NCI-H1092 treated with DMSO at 0.1 percent for 48 hours (cell line): Measurements from ENCODE around the gene ZNF668.
"Not testable (repeated sequence)": the region's sequence is repeated elsewhere in the genome, so short reads cannot be mapped to it uniquely, and the experiment has no call there.

Source experiments
- DNase-seq: peaks from one replicate; lab custom pipeline; 2025; lab: John Stamatoyannopoulos, UW

ZNF668 gene

DNA sequence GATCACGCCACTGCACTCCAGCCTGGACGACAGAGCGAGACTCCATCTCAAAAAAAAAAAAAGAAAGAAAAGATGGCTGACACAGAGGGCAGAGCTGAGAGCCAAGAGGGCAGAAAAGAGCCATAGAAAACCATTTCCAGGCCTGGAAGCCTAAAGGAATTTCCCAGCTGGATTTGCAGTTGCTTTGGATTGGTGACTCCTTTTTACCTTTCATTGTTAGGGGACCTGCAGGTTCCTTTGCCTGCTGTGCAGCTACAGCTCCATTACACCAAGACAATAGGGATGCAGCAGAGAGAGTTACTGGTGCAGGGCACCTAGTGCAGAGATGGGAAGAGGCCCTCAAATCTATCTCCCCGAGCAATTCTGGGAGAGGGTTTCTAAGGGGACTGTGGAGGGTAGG lies 18.4 kb downstream of the ZNF668 start:
- DNase-seq: no peak

GRCh38 chr16:31052114-31052513 lies 21.9 kb downstream of the ZNF668 start:
- DNase-seq: no peak

GRCh38 chr16:31050280-31051030 lies 23.6 kb downstream of the ZNF668 start:
- DNase-seq: no peak

DNA sequence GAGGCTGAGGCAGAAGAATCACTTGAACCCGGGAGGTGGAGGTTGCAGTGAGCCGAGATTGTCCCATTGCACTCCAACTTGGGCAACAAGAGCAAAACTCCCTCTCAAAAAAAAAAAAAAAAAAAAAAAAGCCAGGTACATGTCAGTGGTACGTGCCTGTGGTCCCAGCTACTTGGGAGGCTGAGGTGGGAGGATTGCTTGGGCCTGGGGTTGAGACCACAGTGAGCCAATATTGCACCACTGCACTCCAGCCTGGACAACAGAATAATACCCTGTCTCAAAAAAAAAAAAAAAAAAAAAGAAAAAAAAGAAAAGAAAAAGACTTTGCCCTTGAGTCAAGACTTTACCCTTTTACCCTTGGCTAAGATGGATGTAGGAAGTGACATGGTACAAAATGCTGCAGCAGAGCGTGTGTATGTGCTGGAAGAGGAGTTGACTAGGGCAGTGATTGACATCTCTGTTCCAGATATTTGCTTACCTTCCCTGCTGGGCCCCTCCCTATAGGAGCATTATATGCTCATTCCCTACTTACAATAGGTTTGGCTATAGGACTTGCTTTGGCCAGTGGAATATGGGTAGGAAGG lies 30.1 kb downstream of the ZNF668 start:
- DNase-seq: no peak

DNA sequence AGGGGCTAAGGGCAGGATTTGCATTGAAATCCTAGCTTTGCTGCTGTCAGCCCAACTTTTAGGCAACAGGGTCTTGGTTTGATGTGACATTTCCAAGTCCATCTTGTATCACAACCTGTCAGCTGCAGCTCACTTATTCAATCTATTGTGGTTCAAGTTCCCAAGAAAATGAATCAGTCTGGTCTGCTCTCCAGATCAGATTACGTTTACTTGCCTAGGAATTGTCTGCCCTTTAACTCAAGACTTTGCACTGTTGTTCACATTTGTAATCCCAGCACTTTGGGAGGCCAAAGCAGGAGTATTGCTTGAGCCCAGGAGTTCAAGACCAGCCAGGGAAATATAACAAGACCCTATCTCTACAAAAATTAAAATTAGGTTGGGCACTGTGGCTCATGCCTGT lies 30.7 kb downstream of the ZNF668 start:
- DNase-seq: no peak

DNA sequence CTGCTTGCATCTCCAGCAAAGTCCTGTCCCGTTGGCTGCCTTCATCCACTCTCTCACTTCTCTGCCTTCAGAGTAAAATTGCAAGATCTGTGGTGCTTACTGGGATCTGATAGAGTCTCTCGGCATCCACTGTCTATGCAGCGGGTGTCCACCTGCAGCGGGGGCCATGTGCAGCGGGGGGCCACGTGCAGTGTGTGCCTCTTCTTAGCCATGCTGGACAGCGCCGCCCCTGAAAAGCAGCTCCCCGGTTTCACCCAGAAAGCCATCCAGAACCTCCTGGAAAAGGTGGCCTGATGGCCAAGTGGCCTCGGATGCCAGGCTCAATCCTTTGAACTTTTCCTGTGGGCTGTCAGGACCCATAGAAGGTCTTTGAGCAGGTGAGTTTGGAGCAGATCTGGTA lies 31.2 kb downstream of the ZNF668 start:
- DNase-seq: no peak

DNA sequence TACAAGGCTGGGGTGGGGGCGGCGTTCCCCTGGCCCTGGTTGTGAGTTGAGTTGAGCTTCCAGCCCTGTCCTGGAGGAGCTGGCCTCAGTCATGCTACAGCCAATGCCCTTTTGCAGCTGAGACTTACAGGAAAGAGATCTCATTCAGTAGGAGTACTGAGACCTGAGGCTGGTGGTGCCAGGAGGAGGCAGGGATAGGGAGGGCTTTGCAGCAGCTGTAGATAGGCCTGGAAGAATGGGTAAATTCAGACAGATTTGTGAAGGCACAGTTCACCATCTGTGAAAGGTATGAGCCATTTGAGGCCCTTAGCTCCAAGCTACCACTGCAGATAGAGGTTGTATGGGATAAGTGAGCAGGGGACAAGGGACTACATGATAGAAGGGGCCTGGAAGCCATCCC lies 35.0 kb downstream of the ZNF668 start:
- DNase-seq: no peak

GRCh38 chr16:31036691-31037090 lies 37.3 kb downstream of the ZNF668 start:
- DNase-seq: no peak

DNA sequence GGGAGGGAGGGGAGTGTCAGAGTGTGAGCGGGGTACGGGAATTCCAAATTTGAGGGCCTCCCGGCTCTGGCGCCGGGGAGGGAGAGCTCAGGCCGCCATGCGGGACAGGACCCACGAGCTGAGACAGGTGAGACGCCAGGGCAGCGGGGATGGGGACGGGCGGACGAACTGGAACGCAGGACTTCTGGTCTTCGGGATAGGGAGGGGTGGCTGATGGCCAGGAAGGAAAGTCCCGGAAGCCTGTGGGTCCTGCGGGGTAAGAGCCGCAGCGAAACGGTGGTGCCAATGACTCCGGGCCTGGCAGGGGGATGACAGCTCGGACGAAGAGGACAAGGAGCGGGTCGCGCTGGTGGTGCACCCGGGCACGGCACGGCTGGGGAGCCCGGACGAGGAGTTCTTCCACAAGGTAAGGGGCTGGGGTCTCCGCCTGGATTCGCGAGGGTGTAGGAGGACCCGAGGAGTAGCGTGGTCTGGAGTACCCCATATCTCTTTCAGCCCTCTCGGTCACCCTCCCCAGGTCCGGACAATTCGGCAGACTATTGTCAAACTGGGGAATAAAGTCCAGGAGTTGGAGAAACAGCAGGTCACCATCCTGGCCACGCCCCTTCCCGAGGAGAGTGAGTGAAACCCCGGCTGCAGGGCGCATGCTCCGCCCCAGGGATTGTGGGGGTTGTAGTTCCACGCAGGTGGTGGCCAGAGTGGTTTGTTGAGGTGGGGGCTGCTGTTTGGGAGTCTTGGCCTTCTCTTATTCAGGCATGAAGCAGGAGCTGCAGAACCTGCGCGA lies 40.1 kb downstream of the ZNF668 start:
- peak; percentile 60 for DNase-seq

- DNase-seq: peak; percentile 95
Measured at GRCh38 chr16:31032736-31033708, 41.0 kb downstream of the ZNF668 start, which contains the start of gene STX4. STX4 (plus strand) TSS chr16:31033558; CDS start chr16:31033806, 248 bp downstream.

DNA sequence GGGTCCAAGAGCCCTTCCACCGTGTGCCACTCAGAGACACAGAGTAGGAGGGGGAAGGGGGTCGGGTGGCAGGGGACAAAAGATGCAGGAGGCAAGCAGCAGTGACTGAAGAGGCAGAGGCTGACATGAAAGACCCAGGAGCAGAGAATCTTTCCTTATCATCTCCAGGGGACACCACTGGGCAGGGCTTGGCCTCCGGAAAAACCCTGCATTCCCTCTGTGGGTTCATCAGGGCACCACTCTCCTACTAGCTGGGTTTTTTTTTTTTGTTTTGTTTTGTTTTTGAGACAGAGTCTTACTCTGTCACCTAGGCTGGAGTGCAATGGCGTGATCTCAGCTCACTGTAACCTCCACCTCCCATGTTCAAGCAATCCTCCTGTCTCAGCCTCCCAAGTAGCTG lies 42.8 kb downstream of the ZNF668 start:
- no peak for DNase-seq

GRCh38 chr16:31029272-31029671 lies 44.8 kb downstream of the ZNF668 start:
- no peak for DNase-seq

- DNase-seq: no peak
Measured at GRCh38 chr16:31025339-31025738, 48.7 kb downstream of the ZNF668 start.

GRCh38 chr16:31023627-31024226 lies 50.3 kb downstream of the ZNF668 start:
- DNase-seq: no peak

DNA sequence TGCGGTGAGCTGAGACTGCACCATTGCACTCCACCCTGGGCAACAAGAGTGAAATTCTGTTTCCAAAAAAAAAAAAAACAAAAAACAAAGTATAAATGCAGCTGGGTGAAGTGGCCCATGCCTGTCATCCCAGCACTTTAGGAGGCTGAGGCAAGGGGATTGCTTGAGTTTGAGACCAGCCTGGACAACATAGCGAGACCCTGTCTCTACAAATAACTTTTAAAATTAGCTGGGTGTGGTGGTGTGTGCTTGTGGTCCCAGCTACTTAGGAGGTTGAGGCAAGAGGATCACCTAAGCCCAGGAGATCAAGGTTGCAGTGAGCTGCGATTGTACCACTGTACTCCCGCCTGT lies 50.8 kb downstream of the ZNF668 start:
- no peak for DNase-seq

DNA sequence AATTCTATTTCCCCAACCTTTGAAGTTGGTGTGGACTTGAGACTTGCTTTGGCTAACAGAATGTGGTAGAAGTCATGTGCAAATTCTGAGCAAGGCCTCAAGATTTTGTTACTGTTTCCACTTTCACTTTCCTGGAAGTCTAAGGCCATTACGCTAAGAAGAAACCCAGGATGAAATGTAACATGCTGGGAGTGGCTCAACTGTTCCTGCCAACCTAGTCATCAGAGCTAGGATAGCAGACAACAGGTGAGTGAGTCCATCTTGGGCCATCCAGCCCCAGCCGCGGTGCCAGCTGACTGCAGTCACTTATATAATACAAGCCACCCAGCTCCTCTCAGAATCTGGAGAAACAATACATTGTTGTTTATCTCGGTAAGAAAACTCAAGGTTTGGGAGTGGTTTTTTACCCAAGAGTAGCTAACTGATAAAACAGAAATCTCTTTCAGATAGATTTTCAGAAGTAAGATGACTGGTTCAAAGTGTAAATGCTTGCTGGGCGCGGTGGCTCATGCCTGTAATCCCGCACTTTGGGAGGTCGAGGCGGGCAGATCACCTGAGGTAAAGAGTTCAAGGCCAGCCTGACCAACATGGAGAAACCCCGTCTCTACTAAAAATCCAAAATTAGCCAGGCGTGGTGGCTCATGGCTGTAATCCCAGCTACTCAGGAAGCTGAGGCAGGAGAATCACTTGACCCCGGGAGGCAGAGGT lies 51.3 kb downstream of the ZNF668 start:
- no peak for DNase-seq

- DNase-seq: no peak
Measured at GRCh38 chr16:31020536-31020935, 53.5 kb downstream of the ZNF668 start.

DNA sequence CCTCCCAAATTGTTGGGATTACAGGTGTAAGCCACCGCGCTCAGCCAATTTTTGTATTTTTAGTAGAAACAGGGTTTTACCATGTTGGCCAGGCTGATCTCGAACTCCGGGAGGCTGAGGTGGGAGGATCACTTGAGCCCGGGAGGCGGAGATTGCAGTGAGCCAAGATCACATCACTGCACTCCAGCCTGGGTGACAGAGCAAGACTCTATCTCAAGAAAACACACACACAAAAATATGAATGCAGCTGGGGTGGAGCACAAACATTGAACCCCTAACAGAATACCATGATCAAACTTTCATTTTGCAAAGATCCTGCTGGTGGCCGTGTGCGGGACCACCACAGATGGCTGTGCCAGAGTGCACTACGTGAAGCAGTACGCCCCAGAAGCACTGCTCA lies 56.3 kb downstream of the ZNF668 start:
- not testable (repeated sequence) for DNase-seq

DNA sequence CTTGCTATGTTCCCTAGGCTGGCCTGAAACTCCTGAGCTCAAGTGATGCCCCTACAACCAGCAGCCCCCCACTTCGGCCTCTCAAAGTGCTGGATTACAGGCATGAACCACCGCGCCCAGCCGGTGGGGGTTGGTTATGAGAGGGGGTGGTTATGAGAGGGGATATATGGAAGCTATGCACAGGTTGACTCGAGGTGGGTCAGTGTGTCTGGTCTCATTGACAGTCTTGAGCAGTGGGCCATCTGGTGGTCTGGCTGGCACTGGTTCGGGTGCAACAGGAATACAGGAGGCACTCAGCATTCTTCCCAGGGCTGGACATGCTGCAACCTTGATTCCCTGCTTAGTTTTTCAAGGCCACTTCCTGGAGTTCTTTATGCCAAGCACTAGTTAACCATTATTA lies 58.0 kb downstream of the ZNF668 start:
- DNase-seq: no peak

GRCh38 chr16:31013292-31013691 lies 60.7 kb downstream of the ZNF668 start:
- DNase-seq: not testable (repeated sequence)

- not testable (repeated sequence) for DNase-seq
Measured at GRCh38 chr16:31011815-31012214, 62.2 kb downstream of the ZNF668 start.
